Measurements from ENCODE around the gene CBX4.

- TF ChIP-seq CTCF (conservative IDR thresholded peaks at IDR 0.05; ENCODE audit: low read depth, low read length) (no peak), EZH2phosphoT487 (IDR thresholded peaks at IDR 0.05; ENCODE audit: borderline replicate concordance, low read length) (no peak), EZH2 (IDR thresholded peaks at IDR 0.05; ENCODE audit: low read length, unreplicated experiment) (no peak)
Measured at GRCh38 chr17:79832218-79833109, 6.8 kb downstream of the CBX4 start.

Data from PC-3 (cell line).